Measurements from ENCODE around the gene WDR62. TPM values are rescaled to one million over a fixed set of nuclear protein-coding genes. Genes with fewer than 3 reads are reported as not detected.
A peak's percentile ranks its signal among the peaks of the same experiment; 100 is the strongest.

Gene WDR62
- polyA plus RNA-seq, 1 experiment, result 1.2 TPM

- ChIA-PET POLR2A (interaction anchor here (0.6 to 2.0 kb wide), 4 partner anchors 10 to 84 kb away, joined by 3 to 21 read pairs (median 3); partner anchors contain the start of gene ZNF565), CTCF (interaction anchor here (1.1 kb wide), 1 partner anchor 12 kb away, joined by 4 read pairs; no protein-coding TSS in a partner anchor)
- Histone ChIP-seq H3K9me3 (ENCODE audit: control insufficient read depth, insufficient read depth, low read length) (no peaks in the 10 kb centered on the region), H3K27me3 (ENCODE audit: control insufficient read depth, insufficient read depth, low read length) (peaks cover 2% of the 10 kb centered on the region), H3K4me3 (ENCODE audit: low read depth, low read length) (peak within 1 kb of the TSS; percentile 90), H3K27ac (ENCODE audit: low read depth, low read length) (peak within 1 kb of the TSS; percentile 96)
- DNase-seq (ENCODE audit: low read depth, low spot score), result peak; percentile 86
- no peak for TF ChIP-seq CTCF (IDR thresholded peaks at IDR 0.05; ENCODE audit: low read depth, low read length)
Measured at GRCh38 chr19:36139473-36140303, 85.0 kb downstream of the WDR62 start, which contains the start of gene CAPNS1. Gene CAPNS1, plus strand, starts transcription at chr19:36140066. Its CDS starts 946 bp downstream, at chr19:36141012.

- Histone ChIP-seq H3K4me3 (ENCODE audit: low read depth, low read length) (peak overlapping the region; percentile 90), H3K27ac (ENCODE audit: low read depth, low read length) (peak overlapping the region; percentile 96), H3K27me3 (ENCODE audit: control insufficient read depth, insufficient read depth, low read length) (no peaks in the 10 kb centered on the region), H3K9me3 (ENCODE audit: control insufficient read depth, insufficient read depth, low read length) (no peaks in the 10 kb centered on the region)
- no peak for TF ChIP-seq CTCF (IDR thresholded peaks at IDR 0.05; ENCODE audit: low read depth, low read length)
- POLR2A ChIA-PET, result interaction anchor here (1.0 to 2.0 kb wide), 3 partner anchors 10 to 74 kb away, joined by 3 to 21 read pairs (median 3); partner anchors contain the start of gene ZNF565
- no peak for DNase-seq (ENCODE audit: low read depth, low spot score)
- CTCF ChIA-PET, result interaction anchor here (0.6 to 1.1 kb wide), 2 partner anchors 13 to 256 kb away, joined by 4 read pairs; no protein-coding TSS in a partner anchor
Measured at GRCh38 chr19:36140304-36141038, 85.8 kb downstream of the WDR62 start.

- no peak for TF ChIP-seq CTCF (IDR thresholded peaks at IDR 0.05; ENCODE audit: low read depth, low read length)
- peak; percentile 32 for DNase-seq (ENCODE audit: low read depth, low spot score)
- Histone ChIP-seq H3K27ac (ENCODE audit: low read depth, low read length) (peak overlapping the region; percentile 96), H3K27me3 (ENCODE audit: control insufficient read depth, insufficient read depth, low read length) (no peaks in the 10 kb centered on the region), H3K4me3 (ENCODE audit: low read depth, low read length) (peak overlapping the region; percentile 90), H3K9me3 (ENCODE audit: control insufficient read depth, insufficient read depth, low read length) (no peaks in the 10 kb centered on the region)
- ChIA-PET CTCF (interaction anchor here (0.6 kb wide), 1 partner anchor 257 kb away, joined by 4 read pairs; no protein-coding TSS in a partner anchor), POLR2A (interaction anchor here (2.0 kb wide), 1 partner anchor 13 kb away, joined by 21 read pairs; no protein-coding TSS in a partner anchor)
Measured at GRCh38 chr19:36141039-36141927, 86.6 kb downstream of the WDR62 start.

- no peak for DNase-seq (ENCODE audit: low read depth, low spot score)
- TF ChIP-seq CTCF (IDR thresholded peaks at IDR 0.05; ENCODE audit: low read depth, low read length), result no peak
- POLR2A ChIA-PET, result interaction anchor here (0.6 kb wide), 1 partner anchor 31 kb away, joined by 11 read pairs; no protein-coding TSS in a partner anchor
- CTCF ChIA-PET, result no interaction called here
- H3K4me3 ChIP-seq (ENCODE audit: low read depth, low read length), result no peak overlapping the region
- no peaks in the 10 kb centered on the region for H3K9me3 ChIP-seq (ENCODE audit: control insufficient read depth, insufficient read depth, low read length)
- no peaks in the 10 kb centered on the region for H3K27me3 ChIP-seq (ENCODE audit: control insufficient read depth, insufficient read depth, low read length)
- no peak overlapping the region for H3K27ac ChIP-seq (ENCODE audit: low read depth, low read length)
Measured at GRCh38 chr19:36142046-36142445, 87.3 kb downstream of the WDR62 start.

Measured in AG04450 (cell line).